SKM-1 treated with dmso at 0.1 percent for 144 hours (cell line): Measurements from ENCODE around the gene FMO4.
"Not testable (repeated sequence)": the region's sequence is repeated elsewhere in the genome, so short reads cannot be mapped to it uniquely, and the experiment has no call there.

Experiments
- DNase-seq: peaks from one replicate; lab custom pipeline; 2025; ENCODE audit not compliant: unreplicated experiment; lab: John Stamatoyannopoulos, UW

The FMO4 gene

GRCh38 chr1:171384496-171384895 is 70.5 kb downstream of the FMO4 start:
- DNase-seq: no peak

GRCh38 chr1:171389171-171389570 is 75.2 kb downstream of the FMO4 start:
- DNase-seq: no peak

- DNase-seq: not testable (repeated sequence)
These were observed 76.8 kb downstream of the FMO4 start for GRCh38 chr1:171390740-171391139.
